CD14-positive monocyte (primary cell): Measurements from ENCODE around the gene CDH23. TPM values are rescaled to one million over a fixed set of nuclear protein-coding genes. Genes with fewer than 3 reads are reported as not detected.

Experiments
- DNase-seq, 3 donors: peaks; one replicate each; pipeline ENCODE4 v3.0.0-alpha.2; 2011 to 2022
- H2AFZ ChIP-seq: 2 replicates; pipeline ENCODE4 v1.6.0; 2012; ENCODE audit warnings: mild to moderate bottlenecking, low read depth, low read length, inconsistent platforms; ENCODE audit not compliant: insufficient read depth, poor library complexity, severe bottlenecking
- H3K27ac ChIP-seq, 2 donors: 1 replicate in 1 of 2; 2 replicates in 1 of 2; pipeline ENCODE4 v1.5.1; 2012 to 2013; ENCODE audit warnings: low read length in 2 of 2, control low read depth in 1 of 2, inconsistent platforms in 1 of 2, low read depth in 1 of 2, mild to moderate bottlenecking in 1 of 2
- H3K27me3 ChIP-seq, 2 donors: one replicate each; pipeline versions ENCODE4 v1.6.0 to v1.6.1; 2011 to 2013; ENCODE audit warnings: low read length in 2 of 2; ENCODE audit not compliant: control insufficient read depth in 2 of 2, insufficient read depth in 2 of 2
- H3K36me3 ChIP-seq, 2 donors: replicated peaks in 1 of 2; 1 replicate in 1 of 2; 2 replicates in 1 of 2; pipeline versions ENCODE4 v1.5.1 to v1.6.1; 2012 to 2013; ENCODE audit warnings: low read length in 2 of 2, control low read depth in 1 of 2, inconsistent platforms in 1 of 2, mild to moderate bottlenecking in 1 of 2; ENCODE audit not compliant: insufficient read depth in 2 of 2, control insufficient read depth in 1 of 2
- H3K4me1 ChIP-seq, 2 donors: 1 replicate in 1 of 2; 2 replicates in 1 of 2; pipeline versions ENCODE4 v1.5.1 to v1.6.1; 2012 to 2013; ENCODE audit warnings: low read length in 2 of 2, control low read depth in 1 of 2, inconsistent platforms in 1 of 2, mild to moderate bottlenecking in 1 of 2, moderate library complexity in 1 of 2; ENCODE audit not compliant: insufficient read depth in 2 of 2, control insufficient read depth in 1 of 2
- H3K4me2 ChIP-seq: replicated peaks from 2 replicates; pipeline ENCODE3; 2012; ENCODE audit warnings: low read length, moderate library complexity, mild to moderate bottlenecking; ENCODE audit not compliant: poor library complexity, severe bottlenecking; ENCODE audit errors: extremely low read depth
- H3K4me3 ChIP-seq, 3 experiments: fragments of 200-600 bp in 1 of 3; sonication (generic) in 1 of 3; replicated peaks in 1 of 3; 1 replicate in 2 of 3; 2 replicates in 1 of 3; pipeline ENCODE4 v1.5.1; 2011 to 2013; ENCODE audit warnings: low read length in 3 of 3, mild to moderate bottlenecking in 3 of 3, control low read depth in 2 of 3, low read depth in 2 of 3, inconsistent platforms in 1 of 3, moderate library complexity in 1 of 3
- H3K79me2 ChIP-seq: 2 replicates; pipeline ENCODE4 v1.6.0; 2012; ENCODE audit warnings: mild to moderate bottlenecking, control low read depth, inconsistent platforms, low read length, moderate library complexity; ENCODE audit not compliant: insufficient read depth
- H3K9ac ChIP-seq: 2 replicates; pipeline ENCODE4 v1.6.0; 2017; ENCODE audit warnings: low read length, mild to moderate bottlenecking; ENCODE audit not compliant: insufficient read depth, poor library complexity, severe bottlenecking
- H3K9me3 ChIP-seq, 2 donors: replicated peaks in 1 of 2; 1 replicate in 1 of 2; 2 replicates in 1 of 2; pipeline versions ENCODE4 v1.5.1 to v1.6.1; 2012 to 2013; ENCODE audit warnings: low read length in 2 of 2, control low read depth in 1 of 2; ENCODE audit not compliant: control insufficient read depth in 1 of 2, insufficient read depth in 1 of 2
- H4K20me1 ChIP-seq: 2 replicates; pipeline ENCODE4 v1.6.0; 2012; ENCODE audit warnings: mild to moderate bottlenecking, low read length, control low read depth, moderate library complexity; ENCODE audit not compliant: insufficient read depth
- H3K27ac Mint-ChIP-seq, 7 donors: one replicate each; pipeline ENCODE4 v1.8.0; 2020; ENCODE audit warnings: mild to moderate bottlenecking in 7 of 7, mixed read lengths in 7 of 7, moderate library complexity in 6 of 7, inconsistent platforms in 2 of 7
- H3K27me3 Mint-ChIP-seq, 3 donors: one replicate each; pipeline ENCODE4 v1.8.0; 2021 to 2022; ENCODE audit warnings: low read depth in 3 of 3, mild to moderate bottlenecking in 3 of 3, mixed read lengths in 3 of 3, moderate library complexity in 3 of 3, inconsistent platforms in 1 of 3
- H3K36me3 Mint-ChIP-seq, 2 donors: one replicate each; pipeline ENCODE4 v1.8.0; 2020; ENCODE audit warnings: mixed read lengths in 2 of 2, inconsistent platforms in 1 of 2, mild to moderate bottlenecking in 1 of 2
- H3K4me1 Mint-ChIP-seq: one replicate; pipeline ENCODE4 v1.8.0; 2020; ENCODE audit warnings: mild to moderate bottlenecking, mixed read lengths
- H3K4me3 Mint-ChIP-seq, 2 donors: one replicate each; pipeline ENCODE4 v1.8.0; 2020; ENCODE audit warnings: mild to moderate bottlenecking in 2 of 2, mixed read lengths in 2 of 2, moderate library complexity in 1 of 2
- H3K9me3 Mint-ChIP-seq, 7 donors: one replicate each; pipeline ENCODE4 v1.8.0; 2020 to 2022; ENCODE audit warnings: mixed read lengths in 7 of 7, mild to moderate bottlenecking in 6 of 7, moderate library complexity in 6 of 7, inconsistent platforms in 2 of 7
- CTCF ChIP-seq: fragments of 200-600 bp; IDR thresholded peaks from one replicate; pipeline ENCODE4 v1.8.0; 2022; ENCODE audit warnings: antibody characterized with exemption, mild to moderate bottlenecking
- WGBS: methylation state at CpG from one replicate; pipeline ENCODE4 v1.1.5; 2013; ENCODE audit warnings: missing lambda C conversion rate; ENCODE audit not compliant: insufficient coverage; 5-methylcytosine and 5-hydroxymethylcytosine counted together
- intact Hi-C, 2 donors: fragments of 100-400 bp; cut with micrococcal nuclease; formaldehyde crosslinking; loops; one replicate each; pipeline versions ENCODE4 v1.15.0 to v1.15.1; 2023
- polyA plus RNA-seq, 3 donors: library from polyadenylated mRNA; depleted of rRNA in 1 of 3; unstranded in 2 of 3; stranded (reverse) in 1 of 3; fragments of 300-500 nt in 2 of 3; fragments of >200 nt in 1 of 3; fragmentation: Illumina TruSeq in 2 of 3; gene quantifications; 1 replicate in 2 of 3; 2 replicates in 1 of 3; pipeline ENCODE4 v1.2.3, GENCODE V29; 2012 to 2021
- small RNA-seq: library from RNA; depleted of rRNA; stranded (forward); fragments of <200 nt; gene quantifications from one replicate; pipeline ENCODE3, GENCODE V24; 2012; ENCODE audit warnings: low read depth; ENCODE audit not compliant: insufficient read length

The CDH23 gene
- polyA plus RNA-seq, 3 donors: 8.2 to 36.2 (median 10.5) TPM

GRCh38 chr10:71864911-71865361, 468.2 kb downstream of the CDH23 start:
- Histone ChIP-seq H3K9me3 (no peaks in the 10 kb centered on the region), H2AFZ (no peak overlapping the region), H3K36me3 (no peaks in the 10 kb centered on the region), H3K27me3 (no peaks in the 10 kb centered on the region), H3K27ac (peak overlapping the region; percentile 12 to 31), H3K9ac (no peak overlapping the region), H4K20me1 (no peaks in the 10 kb centered on the region), H3K4me2 (no peak overlapping the region), H3K4me3 (no peak overlapping the region), H3K79me2 (no peaks in the 10 kb centered on the region), H3K4me1 (peaks cover 47 to 52% of the 10 kb centered on the region in 2 donors)
- peaks cover 44% of the 10 kb centered on the region for H3K4me1 Mint-ChIP-seq
- peak; percentile 61 to 75 (median 72) for DNase-seq
- intact Hi-C loops: no loop called here
- H3K27me3 Mint-ChIP-seq: no peaks in the 10 kb centered on the region
- 89% methylated on average over 2 of the region's 5 CpGs for WGBS
- peak overlapping the region; percentile 63 to 91 (median 82) for H3K27ac Mint-ChIP-seq
- TF ChIP-seq CTCF: no peak
- H3K36me3 Mint-ChIP-seq: no peaks in the 10 kb centered on the region
- H3K4me3 Mint-ChIP-seq: no peak overlapping the region
- H3K9me3 Mint-ChIP-seq: no peaks in the 10 kb centered on the region

Small RNAs within 50 kb of the gene (small RNA-seq; reads per million reads assigned to genes)
- gene MIR7152 (not detected), gene RNU7-38P (not detected)

Other genes with a start within 250 kb of the CDH23 start
- under 1 TPM in 2 of 3 donors, not detected in 1; 0.04 to 0.72 TPM for gene UNC5B, start 184.3 kb upstream of the CDH23 start, polyA plus RNA-seq
- gene SLC29A3, start 77.7 kb upstream of the CDH23 start, polyA plus RNA-seq: 10 to 100 TPM in 2 of 3 donors, 1 to 10 TPM in 1; 9.7 to 28.4 (median 16.6) TPM